Measurements from ENCODE around the gene LHFPL6.

DNA sequence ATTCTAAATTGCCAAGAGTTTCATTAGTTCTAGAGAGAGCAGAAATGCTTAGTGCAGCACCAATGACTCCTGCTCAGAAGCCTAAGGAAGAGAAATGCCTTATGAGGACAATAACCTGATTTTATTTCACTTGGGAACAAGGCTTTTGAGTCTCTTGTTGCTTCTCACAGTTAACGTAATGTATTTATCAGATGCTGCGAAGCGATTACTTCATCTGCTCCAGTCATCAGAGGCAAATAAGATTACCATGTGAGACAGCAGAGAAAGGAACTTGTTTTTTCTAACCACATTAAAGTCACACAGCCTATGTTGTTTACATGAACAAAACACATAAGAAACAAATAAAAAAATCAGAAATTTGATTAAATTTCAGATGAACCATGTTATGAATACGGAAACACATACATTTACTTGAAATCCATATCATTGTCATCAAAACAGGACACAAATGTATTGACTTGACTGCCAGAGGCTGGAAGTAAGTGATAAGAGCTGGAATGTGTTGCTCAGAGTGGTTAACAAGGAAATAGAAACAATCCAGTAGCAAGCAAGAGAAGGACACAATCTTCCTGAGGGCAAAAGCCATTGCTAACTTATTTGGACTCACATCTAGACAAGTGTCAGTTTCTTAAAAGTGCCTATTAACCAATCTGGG lies 147.3 kb downstream of the LHFPL6 start:
- TF ChIP-seq SRF (CRISPR knock-in tag; IDR thresholded peaks at IDR 0.05) (no peak), NRF1 (conservative IDR thresholded peaks at IDR 0.05 in 1 of 2, IDR thresholded peaks at IDR 0.05 in 1 of 2) (no peak)
